ENCODE data around the gene LPP. TPM values are rescaled to one million over a fixed set of nuclear protein-coding genes. Genes with fewer than 3 reads are reported as not detected.

The LPP gene
- polyA plus RNA-seq, 2 donors: 10.5 to 12.9 TPM

DNA sequence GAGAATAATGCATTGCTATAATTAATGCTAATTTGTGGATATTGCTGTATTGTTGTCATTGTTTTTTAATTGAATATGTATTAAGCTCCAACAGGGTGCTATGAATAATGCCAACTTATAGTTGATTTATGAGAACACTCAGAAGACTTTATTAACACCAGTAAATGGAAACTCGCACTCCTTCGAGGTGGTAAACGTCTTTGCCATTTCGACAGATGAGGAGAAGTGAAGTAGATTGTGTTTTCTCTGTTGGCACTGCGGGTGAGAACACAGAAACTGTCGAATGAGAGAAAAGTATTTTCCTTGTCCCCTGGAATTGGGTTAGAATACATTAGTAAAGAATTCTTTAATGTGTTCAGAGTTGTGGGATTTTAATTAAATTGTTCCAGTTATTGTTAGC, 354.5 kb downstream of the LPP start:
- Histone ChIP-seq H3K36me3 (ENCODE audit: control insufficient read depth in 2 of 2, insufficient read depth in 2 of 2, low read length in 1 of 2) (no peaks in the 10 kb centered on the region), H3K9me3 (ENCODE audit: control insufficient read depth in 2 of 2, insufficient read depth in 1 of 2, low read depth in 1 of 2, low read length in 1 of 2) (no peaks in the 10 kb centered on the region), H3K27ac (ENCODE audit: low read depth in 2 of 2, low read length in 1 of 2) (no peak overlapping the region), H3K27me3 (ENCODE audit: control insufficient read depth in 1 of 2, insufficient read depth in 2 of 2, low read length in 2 of 2) (no peaks in the 10 kb centered on the region), H3K4me1 (ENCODE audit: control insufficient read depth in 2 of 2, insufficient read depth in 2 of 2, low read length in 1 of 2) (no peaks in the 10 kb centered on the region), H3K4me3 (ENCODE audit: low read depth in 1 of 2, low read length in 2 of 2) (no peak overlapping the region)
- 93 to 95% methylated on average over 6 of the region's 6 CpGs for WGBS, 2 donors

DNA sequence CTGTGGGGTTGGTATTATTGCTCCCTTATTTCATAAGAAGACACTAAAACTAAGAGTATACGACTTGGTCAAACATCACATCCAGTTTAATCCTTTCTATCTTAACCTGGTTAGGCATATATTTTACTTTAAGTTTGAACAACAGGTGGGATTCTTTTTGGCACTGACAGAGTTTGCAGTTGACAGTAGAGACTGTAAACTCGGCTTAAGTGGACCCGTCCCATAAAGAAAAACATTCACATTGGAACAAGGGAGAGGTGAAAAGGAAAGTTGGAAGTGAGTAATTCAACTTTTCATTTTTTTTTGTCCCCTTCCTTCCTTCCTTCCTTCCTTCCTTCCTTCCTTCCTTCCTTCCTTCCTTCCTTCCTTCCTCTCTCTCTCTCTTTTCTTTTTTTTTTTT, 355.4 kb downstream of the LPP start:
- no peaks in the 10 kb centered on the region for H3K27me3 ChIP-seq (ENCODE audit: control insufficient read depth in 1 of 2, insufficient read depth in 2 of 2, low read length in 2 of 2)
- no peak overlapping the region for H3K27ac ChIP-seq (ENCODE audit: low read depth in 2 of 2, low read length in 1 of 2)
- no peaks in the 10 kb centered on the region for H3K36me3 ChIP-seq (ENCODE audit: control insufficient read depth in 2 of 2, insufficient read depth in 2 of 2, low read length in 1 of 2)
- WGBS, 2 donors: 91 to 93% methylated on average over 3 of the region's 3 CpGs
- H3K4me3 ChIP-seq (ENCODE audit: low read depth in 1 of 2, low read length in 2 of 2): no peak overlapping the region
- H3K9me3 ChIP-seq (ENCODE audit: control insufficient read depth in 2 of 2, insufficient read depth in 1 of 2, low read depth in 1 of 2, low read length in 1 of 2): no peaks in the 10 kb centered on the region
- no peaks in the 10 kb centered on the region for H3K4me1 ChIP-seq (ENCODE audit: control insufficient read depth in 2 of 2, insufficient read depth in 2 of 2, low read length in 1 of 2)

DNA sequence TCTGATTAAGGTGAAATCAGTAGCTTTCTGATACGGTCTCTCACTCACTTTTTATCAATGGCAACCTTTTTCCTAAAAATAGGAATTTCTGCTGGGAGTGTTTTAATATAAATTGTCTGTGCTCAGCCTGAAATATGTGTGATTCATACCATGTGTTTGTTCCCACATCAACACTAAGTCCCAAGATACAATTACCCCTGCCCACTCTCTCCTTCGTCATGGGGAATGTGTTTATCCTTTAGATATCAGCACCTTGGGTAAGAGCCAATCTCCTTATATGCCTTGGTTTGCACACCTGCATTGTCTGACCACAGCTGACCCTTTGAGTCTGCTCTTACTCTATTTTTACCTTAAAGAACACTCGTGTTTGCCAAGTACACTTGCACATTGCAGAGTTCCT, 356.4 kb downstream of the LPP start:
- Histone ChIP-seq H3K4me3 (ENCODE audit: low read depth in 1 of 2, low read length in 2 of 2) (no peak overlapping the region), H3K4me1 (ENCODE audit: control insufficient read depth in 2 of 2, insufficient read depth in 2 of 2, low read length in 1 of 2) (no peaks in the 10 kb centered on the region), H3K27ac (ENCODE audit: low read depth in 2 of 2, low read length in 1 of 2) (no peak overlapping the region), H3K9me3 (ENCODE audit: control insufficient read depth in 2 of 2, insufficient read depth in 1 of 2, low read depth in 1 of 2, low read length in 1 of 2) (no peaks in the 10 kb centered on the region), H3K36me3 (ENCODE audit: control insufficient read depth in 2 of 2, insufficient read depth in 2 of 2, low read length in 1 of 2) (no peaks in the 10 kb centered on the region), H3K27me3 (ENCODE audit: control insufficient read depth in 1 of 2, insufficient read depth in 2 of 2, low read length in 2 of 2) (no peaks in the 10 kb centered on the region)
- 60 to 77% methylated on average over 3 of the region's 3 CpGs for WGBS, 2 donors

DNA sequence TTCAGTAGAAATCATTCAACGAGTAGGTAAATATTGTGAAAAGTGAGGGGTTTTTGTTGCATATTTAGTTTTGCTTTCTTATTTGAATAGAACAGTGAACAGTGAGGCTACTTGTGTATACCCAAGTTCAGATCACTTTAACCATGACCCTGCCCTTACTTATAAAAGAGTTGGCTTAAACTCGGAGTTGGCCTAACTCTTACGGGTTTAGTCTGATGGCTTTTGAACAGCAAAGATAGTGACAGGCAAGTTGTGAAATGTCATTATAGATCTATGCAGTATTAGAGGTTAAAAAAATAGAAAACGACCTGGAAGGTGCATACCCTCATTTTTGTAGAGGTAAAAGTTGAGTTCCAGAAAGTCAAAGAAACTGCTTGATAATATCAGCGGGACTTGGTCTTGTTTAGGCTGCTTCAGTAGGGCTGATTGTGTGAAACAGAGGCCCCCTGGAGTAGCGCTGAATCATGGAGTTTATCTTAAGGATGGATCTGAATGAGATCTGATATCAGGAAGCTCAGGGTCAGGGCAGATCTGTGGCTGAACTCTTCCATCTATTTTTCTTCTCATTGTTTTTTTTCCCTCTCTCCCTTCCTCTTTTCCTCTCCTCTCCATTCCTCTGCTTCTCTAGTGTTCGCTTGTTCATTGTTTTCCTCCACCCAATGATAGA, 359.8 kb downstream of the LPP start:
- H3K27me3 ChIP-seq (ENCODE audit: control insufficient read depth in 1 of 2, insufficient read depth in 2 of 2, low read length in 2 of 2): no peaks in the 10 kb centered on the region
- no peaks in the 10 kb centered on the region for H3K36me3 ChIP-seq (ENCODE audit: control insufficient read depth in 2 of 2, insufficient read depth in 2 of 2, low read length in 1 of 2)
- no peak overlapping the region for H3K4me3 ChIP-seq (ENCODE audit: low read depth in 1 of 2, low read length in 2 of 2)
- H3K9me3 ChIP-seq (ENCODE audit: control insufficient read depth in 2 of 2, insufficient read depth in 1 of 2, low read depth in 1 of 2, low read length in 1 of 2): no peaks in the 10 kb centered on the region
- H3K27ac ChIP-seq (ENCODE audit: low read depth in 2 of 2, low read length in 1 of 2): no peak overlapping the region
- WGBS, 2 donors: 88 to 89% methylated on average over 7 of the region's 7 CpGs
- H3K4me1 ChIP-seq (ENCODE audit: control insufficient read depth in 2 of 2, insufficient read depth in 2 of 2, low read length in 1 of 2): no peaks in the 10 kb centered on the region

DNA sequence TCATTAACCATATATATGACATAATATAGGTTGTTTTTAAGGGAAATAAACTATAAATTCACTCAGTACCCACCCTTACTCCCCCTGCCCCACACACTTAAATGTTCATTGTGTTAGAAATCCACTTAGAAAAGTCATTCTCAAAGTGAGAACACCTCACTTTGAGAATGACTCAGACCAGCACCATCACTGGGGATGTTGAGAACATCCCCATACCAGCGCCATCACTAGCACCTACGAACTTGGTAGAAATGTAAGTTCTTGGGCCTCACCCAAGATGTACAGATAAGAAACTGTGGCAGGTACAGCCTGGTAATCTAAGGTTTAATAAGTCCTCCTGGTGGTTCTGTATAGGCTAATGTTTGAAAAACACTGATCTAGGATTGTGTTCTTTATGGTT, 362.6 kb downstream of the LPP start:
- Histone ChIP-seq H3K27ac (ENCODE audit: low read depth in 2 of 2, low read length in 1 of 2) (no peak overlapping the region), H3K9me3 (ENCODE audit: control insufficient read depth in 2 of 2, insufficient read depth in 1 of 2, low read depth in 1 of 2, low read length in 1 of 2) (no peaks in the 10 kb centered on the region), H3K27me3 (ENCODE audit: control insufficient read depth in 1 of 2, insufficient read depth in 2 of 2, low read length in 2 of 2) (no peaks in the 10 kb centered on the region), H3K4me1 (ENCODE audit: control insufficient read depth in 2 of 2, insufficient read depth in 2 of 2, low read length in 1 of 2) (no peaks in the 10 kb centered on the region), H3K4me3 (ENCODE audit: low read depth in 1 of 2, low read length in 2 of 2) (no peak overlapping the region), H3K36me3 (ENCODE audit: control insufficient read depth in 2 of 2, insufficient read depth in 2 of 2, low read length in 1 of 2) (no peaks in the 10 kb centered on the region)
- 77 to 87% methylated on average over 2 of the region's 2 CpGs for WGBS, 2 donors

DNA sequence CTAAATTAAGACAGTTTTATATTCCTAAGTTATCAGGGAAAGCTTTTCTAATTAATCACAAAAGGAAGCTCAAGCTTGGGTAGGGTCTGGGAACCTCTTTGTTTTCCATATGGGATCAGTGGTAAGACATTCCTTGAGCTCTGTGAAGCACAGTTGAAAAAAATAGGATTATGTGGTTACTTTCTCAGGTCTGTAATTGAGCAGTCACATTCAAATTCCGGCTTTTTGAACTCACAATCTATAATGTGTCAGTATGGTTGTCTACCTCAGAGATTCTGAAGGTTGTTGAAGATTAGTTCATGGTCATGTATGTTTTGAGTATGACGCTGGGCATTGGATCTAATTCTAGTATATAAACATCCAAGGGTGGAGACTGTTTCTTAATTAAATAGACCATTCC, 364.5 kb downstream of the LPP start:
- Histone ChIP-seq H3K27ac (ENCODE audit: low read depth in 2 of 2, low read length in 1 of 2) (no peak overlapping the region), H3K27me3 (ENCODE audit: control insufficient read depth in 1 of 2, insufficient read depth in 2 of 2, low read length in 2 of 2) (no peaks in the 10 kb centered on the region), H3K9me3 (ENCODE audit: control insufficient read depth in 2 of 2, insufficient read depth in 1 of 2, low read depth in 1 of 2, low read length in 1 of 2) (no peaks in the 10 kb centered on the region), H3K4me3 (ENCODE audit: low read depth in 1 of 2, low read length in 2 of 2) (no peak overlapping the region), H3K4me1 (ENCODE audit: control insufficient read depth in 2 of 2, insufficient read depth in 2 of 2, low read length in 1 of 2) (no peaks in the 10 kb centered on the region), H3K36me3 (ENCODE audit: control insufficient read depth in 2 of 2, insufficient read depth in 2 of 2, low read length in 1 of 2) (no peaks in the 10 kb centered on the region)
- WGBS, 2 donors: 83 to 94% methylated on average over 2 of the region's 2 CpGs

DNA sequence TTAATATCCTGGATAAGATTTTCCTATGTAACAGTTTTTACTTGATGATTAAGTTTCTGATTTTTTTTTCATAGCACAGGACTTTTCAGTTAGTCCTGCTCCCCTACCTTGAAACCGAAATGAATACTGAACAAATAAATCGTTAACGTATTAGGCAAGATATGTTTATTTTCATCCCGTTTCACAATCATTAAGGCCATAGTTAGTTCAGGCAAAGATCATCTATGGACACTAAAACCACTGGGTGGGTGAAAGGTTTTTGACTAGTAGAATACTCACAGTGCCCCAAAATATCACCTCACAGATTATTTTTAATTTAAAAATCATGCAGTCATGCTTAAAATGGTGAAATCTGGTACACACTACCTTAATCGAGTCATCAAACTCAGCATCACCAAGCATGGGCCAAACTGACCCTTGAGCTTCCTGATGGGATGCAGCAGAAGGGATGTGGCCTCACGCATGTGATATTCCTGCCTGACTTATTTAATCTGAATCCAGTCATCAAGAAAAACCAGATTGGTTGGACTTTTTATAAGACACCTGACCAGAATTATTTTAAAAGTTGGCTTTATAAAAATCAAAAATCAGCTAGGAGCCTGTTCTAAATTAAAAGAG, 365.0 kb downstream of the LPP start:
- Histone ChIP-seq H3K4me3 (ENCODE audit: low read depth in 1 of 2, low read length in 2 of 2) (no peak overlapping the region), H3K4me1 (ENCODE audit: control insufficient read depth in 2 of 2, insufficient read depth in 2 of 2, low read length in 1 of 2) (no peaks in the 10 kb centered on the region), H3K36me3 (ENCODE audit: control insufficient read depth in 2 of 2, insufficient read depth in 2 of 2, low read length in 1 of 2) (no peaks in the 10 kb centered on the region), H3K27me3 (ENCODE audit: control insufficient read depth in 1 of 2, insufficient read depth in 2 of 2, low read length in 2 of 2) (no peaks in the 10 kb centered on the region), H3K9me3 (ENCODE audit: control insufficient read depth in 2 of 2, insufficient read depth in 1 of 2, low read depth in 1 of 2, low read length in 1 of 2) (no peaks in the 10 kb centered on the region), H3K27ac (ENCODE audit: low read depth in 2 of 2, low read length in 1 of 2) (no peak overlapping the region)
- WGBS, 2 donors: 81 to 91% methylated on average over 6 of the region's 6 CpGs

DNA sequence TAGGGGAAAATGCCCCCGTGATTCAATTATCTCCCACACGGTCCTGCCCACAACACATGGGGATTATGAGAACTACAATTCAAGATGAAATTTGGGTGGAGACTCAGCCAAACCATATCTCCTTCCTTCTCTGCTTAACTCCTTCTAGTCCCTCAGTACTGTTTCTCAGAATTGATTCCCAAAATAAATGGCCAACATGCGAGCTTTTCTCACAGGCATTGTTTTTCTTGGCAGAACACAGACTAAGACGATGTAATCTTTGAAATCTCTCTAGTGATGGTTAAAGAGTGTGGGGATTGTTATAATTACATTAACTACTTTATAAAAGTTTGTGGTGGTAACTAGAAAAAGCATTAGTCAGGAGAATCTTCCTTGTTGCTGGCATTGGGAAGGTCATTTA, 366.5 kb downstream of the LPP start:
- no peak overlapping the region for H3K4me3 ChIP-seq (ENCODE audit: low read depth in 1 of 2, low read length in 2 of 2)
- H3K4me1 ChIP-seq (ENCODE audit: control insufficient read depth in 2 of 2, insufficient read depth in 2 of 2, low read length in 1 of 2): peaks cover 0 to 2% of the 10 kb centered on the region in 2 donors
- H3K27ac ChIP-seq (ENCODE audit: low read depth in 2 of 2, low read length in 1 of 2): no peak overlapping the region
- WGBS, 2 donors: 60 to 63% methylated on average over 4 of the region's 4 CpGs
- no peaks in the 10 kb centered on the region for H3K9me3 ChIP-seq (ENCODE audit: control insufficient read depth in 2 of 2, insufficient read depth in 1 of 2, low read depth in 1 of 2, low read length in 1 of 2)
- H3K27me3 ChIP-seq (ENCODE audit: control insufficient read depth in 1 of 2, insufficient read depth in 2 of 2, low read length in 2 of 2): no peaks in the 10 kb centered on the region
- no peaks in the 10 kb centered on the region for H3K36me3 ChIP-seq (ENCODE audit: control insufficient read depth in 2 of 2, insufficient read depth in 2 of 2, low read length in 1 of 2)

DNA sequence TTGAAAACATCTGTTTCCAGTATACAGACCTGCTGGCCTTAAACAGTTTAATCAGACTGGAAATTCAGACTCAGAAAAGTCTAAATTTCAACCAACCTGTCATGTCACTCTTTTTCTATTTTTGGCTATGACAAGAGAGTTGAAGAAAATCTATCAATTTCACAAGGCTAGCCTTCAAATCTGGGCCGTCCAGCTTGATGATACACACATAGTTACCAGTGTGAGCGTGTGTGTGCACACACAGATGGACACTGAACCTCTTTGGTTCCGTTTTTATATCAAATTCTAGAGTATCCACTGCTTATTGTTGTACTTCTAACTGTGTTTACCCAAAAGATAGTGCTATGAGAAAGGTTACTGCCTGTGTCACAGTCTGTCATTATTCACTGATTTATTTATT, 368.2 kb downstream of the LPP start:
- H3K4me3 ChIP-seq (ENCODE audit: low read depth in 1 of 2, low read length in 2 of 2): no peak overlapping the region
- 72 to 82% methylated on average over 3 of the region's 3 CpGs for WGBS, 2 donors
- H3K27me3 ChIP-seq (ENCODE audit: control insufficient read depth in 1 of 2, insufficient read depth in 2 of 2, low read length in 2 of 2): no peaks in the 10 kb centered on the region
- H3K4me1 ChIP-seq (ENCODE audit: control insufficient read depth in 2 of 2, insufficient read depth in 2 of 2, low read length in 1 of 2): peaks cover 0 to 2% of the 10 kb centered on the region in 2 donors
- no peak overlapping the region for H3K27ac ChIP-seq (ENCODE audit: low read depth in 2 of 2, low read length in 1 of 2)
- H3K9me3 ChIP-seq (ENCODE audit: control insufficient read depth in 2 of 2, insufficient read depth in 1 of 2, low read depth in 1 of 2, low read length in 1 of 2): no peaks in the 10 kb centered on the region
- no peaks in the 10 kb centered on the region for H3K36me3 ChIP-seq (ENCODE audit: control insufficient read depth in 2 of 2, insufficient read depth in 2 of 2, low read length in 1 of 2)

DNA sequence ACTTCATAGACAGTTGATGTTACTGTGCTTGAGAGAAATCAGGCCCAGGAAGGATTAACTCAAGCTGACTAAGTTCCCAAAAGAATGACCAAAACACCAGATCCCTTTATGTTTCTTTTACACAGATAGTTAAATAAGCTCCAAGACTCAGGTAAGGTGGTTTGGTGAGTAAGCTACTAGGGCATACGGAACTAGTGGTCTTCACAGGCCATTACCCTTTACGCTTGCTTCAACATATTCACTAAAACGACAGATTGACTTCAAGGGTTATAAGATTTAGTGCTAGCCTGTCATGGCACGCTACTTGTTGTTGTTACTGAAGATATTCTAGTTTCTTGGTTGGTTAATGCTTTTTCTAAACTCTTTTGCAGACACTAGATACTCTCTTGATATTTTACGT, 369.3 kb downstream of the LPP start:
- Histone ChIP-seq H3K4me1 (ENCODE audit: control insufficient read depth in 2 of 2, insufficient read depth in 2 of 2, low read length in 1 of 2) (peaks cover 0 to 2% of the 10 kb centered on the region in 2 donors), H3K9me3 (ENCODE audit: control insufficient read depth in 2 of 2, insufficient read depth in 1 of 2, low read depth in 1 of 2, low read length in 1 of 2) (no peaks in the 10 kb centered on the region), H3K27ac (ENCODE audit: low read depth in 2 of 2, low read length in 1 of 2) (no peak overlapping the region), H3K27me3 (ENCODE audit: control insufficient read depth in 1 of 2, insufficient read depth in 2 of 2, low read length in 2 of 2) (no peaks in the 10 kb centered on the region), H3K4me3 (ENCODE audit: low read depth in 1 of 2, low read length in 2 of 2) (no peak overlapping the region), H3K36me3 (ENCODE audit: control insufficient read depth in 2 of 2, insufficient read depth in 2 of 2, low read length in 1 of 2) (no peaks in the 10 kb centered on the region)
- 93% methylated on average over 5 of the region's 5 CpGs for WGBS, 2 donors
